M059J (cell line): ENCODE measurements around the gene MIB2. TPM values are rescaled to one million over a fixed set of nuclear protein-coding genes. Genes with fewer than 3 reads are reported as not detected.
"Not testable (repeated sequence)": the region's sequence is repeated elsewhere in the genome, so short reads cannot be mapped to it uniquely, and the experiment has no call there.

Experiments
- DNase-seq: peaks from one replicate; pipeline ENCODE4 v3.0.0-alpha.2; 2012; ENCODE audit warnings: low read depth
- total RNA-seq: library from RNA; depleted of rRNA; stranded (reverse); fragments of >200 nt; shearing (Covaris generic); gene quantifications from 2 replicates; pipeline ENCODE4 v1.2.3, GENCODE V29; 2014

MIB2 gene
- total RNA-seq, 1 experiment from 2014 or later, result 28.6 TPM

DNA sequence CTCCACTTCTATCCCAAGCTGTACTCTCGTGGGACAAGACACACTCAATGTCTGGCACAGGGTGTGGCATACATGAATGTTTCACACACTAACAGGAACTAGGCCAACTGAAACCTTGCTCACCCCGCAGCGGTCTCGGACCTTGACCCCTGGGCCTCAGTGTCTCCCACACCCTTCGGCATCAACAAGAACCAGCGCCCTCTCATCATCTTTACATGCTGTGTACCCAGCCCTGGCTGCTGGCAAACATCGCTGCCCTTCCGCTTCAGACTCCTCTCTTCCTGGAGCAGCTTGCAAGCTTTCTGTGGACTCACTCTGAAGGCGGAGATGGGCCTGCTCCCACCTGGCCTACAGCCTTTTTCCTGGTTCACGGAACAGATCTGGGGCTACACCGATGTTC lies 33.0 kb downstream of the MIB2 start:
- DNase-seq, result not testable (repeated sequence)

GRCh38 chr1:1658583-1659549 lies 43.6 kb downstream of the MIB2 start, which contains the start of gene CDK11B:
TSS of gene CDK11B (minus strand) at chr1:1659004. CDS start at chr1:1657485, 1,519 bp downstream.
- DNase-seq, result peak; percentile 93

- not testable (repeated sequence) for DNase-seq
These were observed 47.1 kb downstream of the MIB2 start for GRCh38 chr1:1662392-1662791.

DNA sequence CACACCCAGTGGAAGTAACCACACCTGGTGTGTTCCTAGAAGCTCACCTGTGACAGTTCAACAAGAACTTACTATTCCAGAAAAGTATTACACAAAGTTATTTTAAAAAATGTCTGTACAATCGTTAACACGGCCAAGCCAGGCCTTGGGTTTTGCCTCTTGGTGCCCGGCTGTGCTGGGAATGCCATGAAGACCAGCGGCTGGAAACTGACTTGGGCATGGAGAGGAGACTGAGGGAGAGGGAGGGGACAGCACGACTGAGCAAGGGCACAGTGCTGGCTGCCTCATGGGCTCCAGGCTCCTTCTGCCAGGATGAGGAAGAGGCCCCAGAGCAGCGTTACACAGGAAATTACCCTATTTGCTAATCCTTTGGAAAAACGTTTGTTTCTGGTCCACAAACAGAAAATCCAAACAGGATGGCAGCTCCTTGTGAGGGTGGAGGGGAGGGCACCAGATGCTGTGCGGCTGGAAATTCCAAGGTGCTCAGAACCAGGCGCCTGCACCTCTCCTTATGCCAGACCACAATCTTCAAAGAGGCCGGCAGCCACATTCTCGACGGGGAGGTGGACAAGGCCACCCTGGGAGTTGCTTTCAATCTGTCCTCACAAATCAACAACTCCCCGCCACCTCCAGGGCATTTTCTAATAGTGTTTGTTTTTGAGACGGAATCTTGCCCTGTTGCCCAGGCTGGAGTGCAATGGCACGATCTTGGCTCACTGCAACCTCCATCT lies 47.7 kb downstream of the MIB2 start:
- not testable (repeated sequence) for DNase-seq

GRCh38 chr1:1664318-1664717 lies 49.0 kb downstream of the MIB2 start:
- not testable (repeated sequence) for DNase-seq

GRCh38 chr1:1664941-1665814 lies 49.9 kb downstream of the MIB2 start:
- no peak for DNase-seq

GRCh38 chr1:1665815-1666251 lies 50.5 kb downstream of the MIB2 start:
- no peak for DNase-seq

- DNase-seq, result no peak
These were observed 51.2 kb downstream of the MIB2 start for GRCh38 chr1:1666526-1666925.

DNA sequence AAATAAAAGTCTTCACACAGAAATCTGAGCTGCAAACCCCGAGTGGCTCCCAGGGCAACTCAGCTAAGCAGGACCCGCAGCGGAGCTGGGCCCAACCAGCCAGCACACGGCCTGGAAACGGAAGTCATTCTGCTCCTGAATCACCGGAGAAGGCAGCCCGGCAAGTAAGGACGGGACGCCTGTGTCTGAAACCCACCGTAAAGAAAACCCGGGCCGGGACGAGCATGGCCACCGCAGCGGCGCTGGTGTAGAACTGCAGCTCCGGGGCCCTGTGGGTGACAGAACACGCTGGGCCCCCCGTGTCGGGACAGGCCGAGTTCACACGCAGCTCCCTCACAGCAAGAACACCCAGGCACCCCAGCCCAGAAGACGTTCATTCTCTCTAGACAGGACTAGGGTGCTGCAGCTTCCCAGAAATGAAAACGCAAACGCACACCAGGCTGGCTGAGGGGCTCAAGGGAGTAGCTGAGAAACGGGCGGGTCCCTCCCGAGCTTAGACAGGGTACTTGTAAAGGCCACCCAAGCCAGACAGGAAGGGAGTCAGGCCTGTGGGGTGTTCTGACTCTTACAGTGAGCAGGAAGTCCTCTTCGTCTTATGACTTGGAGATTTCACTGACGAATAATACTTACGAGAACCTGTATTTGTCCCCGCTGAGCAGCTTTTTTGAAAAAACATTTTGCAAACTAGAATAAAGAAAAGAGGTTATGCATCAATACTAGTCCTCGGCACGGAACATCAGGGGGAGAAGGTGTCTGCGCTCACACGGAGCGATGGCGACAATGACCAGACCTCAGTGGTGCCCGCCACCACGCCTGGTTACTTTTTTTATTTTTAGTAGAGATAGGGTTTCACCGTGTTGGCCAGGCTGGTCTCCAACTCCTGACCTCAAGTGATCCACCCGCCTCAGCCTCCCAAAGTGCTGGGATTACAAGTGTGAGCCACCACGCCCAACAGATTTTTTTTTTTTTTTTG lies 54.5 kb downstream of the MIB2 start:
- DNase-seq, result no peak

- DNase-seq, result no peak
These were observed 55.6 kb downstream of the MIB2 start for GRCh38 chr1:1670866-1671265.

GRCh38 chr1:1671365-1672119 lies 56.2 kb downstream of the MIB2 start:
- DNase-seq, result no peak

DNA sequence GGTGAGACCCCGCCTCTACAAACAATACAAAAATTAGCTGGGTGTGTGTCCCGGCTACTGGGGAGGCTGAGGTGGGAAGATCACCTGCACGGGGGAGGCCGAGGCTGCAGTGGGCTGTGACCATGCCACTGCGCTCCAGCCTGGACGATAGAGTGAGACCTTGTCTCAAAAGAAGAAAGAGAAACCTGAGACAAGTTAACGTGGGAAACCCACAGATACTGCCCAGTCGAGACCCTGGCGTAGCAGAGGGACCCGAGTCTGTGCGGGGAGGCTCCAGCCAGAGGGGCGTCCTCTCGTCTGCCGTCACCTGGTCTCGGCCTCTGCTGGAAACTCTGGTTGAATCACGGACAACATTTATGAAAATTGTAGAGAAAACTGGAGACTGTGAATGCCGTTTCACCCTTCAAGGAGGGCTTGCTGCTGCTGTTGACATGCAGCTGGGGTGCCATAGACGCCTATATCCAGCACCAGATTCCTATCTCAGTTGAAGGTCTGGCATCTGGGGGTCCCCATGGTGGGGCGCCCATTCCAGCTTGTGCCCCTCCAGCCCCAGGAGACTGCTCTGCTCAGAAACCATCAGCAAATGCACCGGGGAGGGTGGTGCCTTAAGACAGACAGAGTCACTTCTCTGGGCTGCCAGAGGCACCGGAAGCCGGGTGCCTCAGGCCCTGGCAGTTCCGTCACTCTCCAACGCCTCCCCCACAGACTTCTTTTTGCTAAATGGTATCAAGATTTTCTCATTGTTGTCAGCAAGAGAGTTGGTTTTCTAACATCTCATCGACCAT lies 57.1 kb downstream of the MIB2 start:
- DNase-seq, result no peak

- DNase-seq, result not testable (repeated sequence)
These were observed 59.5 kb downstream of the MIB2 start for GRCh38 chr1:1674806-1675205.

GRCh38 chr1:1675218-1675617 lies 59.9 kb downstream of the MIB2 start:
- DNase-seq, result not testable (repeated sequence)

DNA sequence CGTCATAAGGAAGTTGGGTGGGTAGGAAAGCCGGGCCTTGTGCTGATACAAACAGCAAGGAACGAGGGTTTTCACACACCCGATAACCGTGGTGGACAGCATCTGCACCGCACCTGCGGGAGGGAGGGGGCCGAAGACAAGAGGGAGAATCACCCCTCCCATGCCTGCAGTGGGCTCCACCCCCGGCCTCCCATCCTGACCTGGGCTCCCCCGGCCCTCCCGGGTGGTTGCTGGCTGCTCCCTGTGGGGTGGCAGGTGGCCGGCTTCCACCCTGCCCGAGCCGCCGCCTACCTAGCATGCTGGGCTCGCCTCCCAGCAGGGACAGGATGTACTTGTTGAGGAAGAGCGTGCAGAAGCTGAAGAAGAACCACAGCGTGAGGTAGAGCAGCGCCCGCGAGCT lies 60.8 kb downstream of the MIB2 start:
- not testable (repeated sequence) for DNase-seq

DNA sequence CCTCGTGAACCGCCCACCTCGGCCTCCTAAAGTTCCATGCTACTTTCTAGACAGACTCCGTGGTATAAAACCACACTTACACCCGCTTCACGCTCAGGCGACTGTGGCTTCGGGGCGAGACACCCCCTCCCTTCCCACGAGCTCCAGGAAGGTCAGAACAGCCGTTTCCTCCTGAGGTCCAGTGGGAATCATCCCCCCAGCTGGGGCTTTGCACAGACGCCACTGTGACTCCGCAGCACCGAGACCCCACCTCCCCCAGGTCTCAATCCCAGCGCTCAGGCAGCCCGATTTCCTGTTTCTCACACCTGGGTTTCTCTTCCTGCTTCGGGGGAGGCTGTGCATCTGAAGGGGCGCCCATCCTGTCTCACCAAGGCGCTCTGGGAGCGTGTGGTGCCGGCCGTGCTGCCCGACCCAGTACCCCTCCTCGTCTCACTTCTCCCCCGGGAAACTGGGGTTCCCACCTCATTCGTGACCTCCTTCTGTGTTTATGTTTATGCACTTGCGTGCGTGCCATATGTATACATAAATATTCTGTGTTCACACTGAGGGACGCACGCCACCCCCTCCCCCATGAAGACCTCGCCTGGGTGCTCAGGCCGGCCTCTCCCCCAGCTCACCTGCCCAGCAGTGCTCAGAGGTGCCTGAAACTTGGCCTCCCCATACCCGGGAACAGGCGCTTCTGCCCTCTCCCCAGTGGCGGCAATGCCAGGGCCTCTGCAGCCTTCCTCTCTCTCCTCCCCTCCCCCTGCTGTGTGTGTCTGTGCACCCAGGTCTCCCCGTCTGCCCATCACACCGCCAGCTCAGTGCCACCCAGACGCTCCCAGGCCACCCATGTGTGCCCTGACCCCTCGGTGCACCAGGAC lies 62.6 kb downstream of the MIB2 start:
- DNase-seq, result no peak

GRCh38 chr1:1678581-1679380 lies 63.5 kb downstream of the MIB2 start:
- DNase-seq, result no peak
